T-helper 1 cell treated with Interleukin-12 subunit alpha and Interleukin-12 subunit beta and Interleukin-4 antibody, amounts not matched to agents 30 ng/mL and 1 ng/mL, for 36 hours (primary cell): ENCODE results near the gene CLIP2. TPM values are rescaled to one million over a fixed set of nuclear protein-coding genes. Genes with fewer than 3 reads are reported as not detected.
"Not testable (repeated sequence)": the region's sequence is repeated elsewhere in the genome, so short reads cannot be mapped to it uniquely, and the experiment has no call there.

ENCODE experiments used
- intact Hi-C: fragments of 100-400 bp; cut with micrococcal nuclease; formaldehyde crosslinking; loops from one replicate; pipeline ENCODE4 v1.15.1; 2024
- total RNA-seq: library from RNA; stranded (reverse); gene quantifications from 2 replicates; pipeline ENCODE4 v1.2.3, GENCODE V29; 2022

CLIP2 gene
- total RNA-seq, 1 donor from 2014 or later = 1.6 TPM

DNA sequence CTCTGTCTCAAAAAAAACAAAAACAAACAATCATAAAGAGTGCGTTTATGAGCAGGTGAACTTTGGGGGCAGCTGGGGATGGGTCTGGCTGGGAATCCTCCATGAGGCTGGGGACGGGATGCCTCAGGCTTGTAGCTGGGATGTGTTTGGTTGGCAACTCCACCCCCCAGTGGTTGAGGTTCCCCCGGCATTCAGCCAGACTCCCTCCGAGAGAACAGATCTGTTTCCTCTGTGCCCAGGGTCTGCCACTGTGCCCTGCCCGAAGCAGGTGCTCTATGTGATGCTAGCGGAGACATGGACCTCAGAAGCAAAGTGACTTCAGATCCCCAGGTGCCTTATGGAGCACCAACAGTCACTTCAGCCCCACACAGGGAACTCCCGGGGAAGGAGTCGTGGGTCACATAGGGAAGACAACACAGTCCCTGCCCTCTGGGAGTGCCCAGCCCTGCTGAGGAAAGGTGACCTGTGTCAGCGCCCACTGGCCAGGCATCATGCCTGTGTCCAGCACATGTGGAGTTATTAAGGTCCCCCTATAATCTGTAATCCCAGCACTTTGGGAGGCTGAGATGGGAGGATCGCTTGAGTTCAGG is 135.2 kb downstream of the CLIP2 start:
- intact Hi-C loops = no loop called here

DNA sequence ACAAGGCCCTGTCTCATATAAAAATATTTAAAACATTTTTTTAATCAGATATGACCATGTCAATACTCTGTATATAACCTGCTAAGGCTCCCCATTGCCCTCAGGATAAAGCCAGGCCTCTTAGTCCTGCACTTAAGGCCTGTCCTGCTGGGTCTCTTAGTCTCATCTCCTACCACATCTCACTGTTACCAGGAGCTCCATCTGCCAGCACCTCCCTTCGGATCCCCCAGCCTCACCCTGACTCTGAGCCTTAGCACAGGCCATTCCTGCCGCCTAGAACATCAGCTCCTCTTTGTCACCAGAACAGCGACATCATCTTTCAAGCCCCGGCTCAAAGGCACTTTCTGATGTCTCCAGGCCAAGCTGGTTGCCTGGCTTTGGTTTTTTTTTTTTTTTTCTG is 138.8 kb downstream of the CLIP2 start:
- intact Hi-C loops = no loop called here

DNA sequence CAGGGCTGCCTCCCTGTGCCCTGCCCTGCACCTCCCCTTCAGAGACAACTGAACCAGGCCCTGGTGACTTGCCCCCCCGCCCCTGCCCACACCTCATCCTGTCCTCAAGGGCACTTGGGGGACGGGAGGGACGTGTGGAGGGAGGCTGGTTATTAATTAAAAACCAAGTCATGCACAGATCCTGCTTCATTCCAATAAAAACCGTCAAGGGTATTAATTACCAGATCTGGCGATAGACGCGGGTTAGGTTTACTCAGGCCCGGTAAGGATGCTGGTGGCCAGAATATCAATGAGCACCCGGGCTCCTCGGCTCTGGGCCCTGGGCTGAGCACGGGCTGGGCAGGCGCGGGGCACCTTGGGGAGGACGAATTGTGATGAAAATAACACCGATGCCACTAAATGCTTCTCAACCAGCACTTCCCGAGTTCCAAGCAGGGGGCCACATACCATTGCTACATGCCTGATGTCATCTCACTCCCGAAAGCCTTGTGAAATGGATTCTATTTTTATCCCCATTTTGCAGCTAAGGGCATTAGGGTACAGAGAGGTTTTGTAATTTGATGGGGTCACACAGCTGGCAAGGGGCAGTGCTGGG is 140.0 kb downstream of the CLIP2 start:
- intact Hi-C loops = no loop called here

DNA sequence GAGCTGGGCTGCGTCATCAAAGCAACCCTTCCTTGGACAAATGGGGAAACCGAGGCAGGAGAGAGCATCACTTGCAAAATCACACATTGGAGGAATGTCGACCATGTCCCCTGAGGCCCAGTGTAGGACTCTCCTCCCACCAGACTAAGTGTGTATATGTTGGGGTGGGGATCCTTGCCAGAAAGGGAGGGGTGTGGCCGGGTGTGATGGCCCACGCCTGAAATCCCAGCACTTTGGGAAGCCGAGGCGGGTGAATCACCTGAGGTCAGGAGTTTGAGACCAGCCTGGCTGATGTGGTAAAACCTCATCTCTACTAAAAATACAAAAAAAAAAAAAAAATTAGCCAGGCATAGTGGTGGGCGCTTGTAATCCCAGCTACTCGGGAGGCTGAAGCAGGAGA is 141.2 kb downstream of the CLIP2 start:
- intact Hi-C loops = not testable (repeated sequence)

DNA sequence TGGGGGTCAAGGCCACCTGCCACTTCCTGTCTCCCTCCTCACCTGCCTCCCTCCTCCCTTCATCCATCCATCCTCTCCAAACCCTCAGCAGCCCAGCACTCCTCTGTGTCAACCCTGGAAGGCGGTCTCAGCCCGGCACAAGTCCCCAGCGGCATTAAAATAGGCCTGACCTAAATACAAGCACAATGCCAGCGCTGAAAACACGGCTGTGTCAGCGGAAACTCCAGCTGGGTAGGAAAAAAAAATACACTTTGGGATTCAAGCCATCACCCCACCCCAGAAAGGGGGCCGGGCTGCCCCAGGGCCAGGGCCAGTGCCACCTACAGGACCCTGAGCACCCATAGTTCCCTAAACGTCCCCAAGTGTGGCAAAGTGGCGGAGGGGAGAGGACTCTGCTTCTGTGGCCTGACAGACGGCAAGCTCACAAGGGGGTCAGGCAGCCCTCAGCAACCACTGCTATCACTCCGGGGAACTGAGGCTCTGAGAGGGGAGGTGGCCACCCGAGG is 141.8 kb downstream of the CLIP2 start:
- intact Hi-C loops = no loop called here

DNA sequence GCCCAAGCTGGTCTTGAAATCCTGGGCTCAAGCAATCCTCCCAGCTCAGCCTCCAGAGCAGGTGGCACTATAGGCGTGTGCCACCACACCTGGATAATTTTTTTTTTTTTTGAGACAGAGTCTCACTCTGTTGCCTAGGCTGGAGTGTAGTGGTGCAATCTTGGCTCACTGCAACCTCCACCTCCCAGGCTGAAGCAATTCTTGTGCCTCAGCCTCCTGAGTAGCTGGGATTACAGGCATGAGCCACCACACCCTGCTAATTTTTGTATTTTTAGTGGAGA is 148.0 kb downstream of the CLIP2 start:
- intact Hi-C loops = not testable (repeated sequence)

DNA sequence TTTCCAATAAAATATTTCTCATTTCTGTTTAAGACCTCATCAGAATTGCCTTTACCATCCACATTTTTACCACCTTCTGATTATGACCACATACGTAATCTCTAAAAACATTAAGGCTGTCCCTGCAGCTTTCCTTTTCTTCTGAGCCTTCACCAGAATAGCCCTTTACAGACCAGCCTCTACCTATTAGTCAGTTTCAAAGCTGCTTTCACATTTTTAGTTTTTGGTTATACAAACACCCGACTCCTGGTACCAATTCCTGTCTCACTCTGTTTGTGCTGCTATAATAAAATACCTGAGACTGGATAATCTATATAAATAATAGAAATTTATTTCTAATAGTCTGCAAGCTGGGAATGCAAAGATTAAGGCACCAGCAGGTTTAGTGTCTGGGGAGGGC is 149.1 kb downstream of the CLIP2 start:
- intact Hi-C loops = no loop called here

DNA sequence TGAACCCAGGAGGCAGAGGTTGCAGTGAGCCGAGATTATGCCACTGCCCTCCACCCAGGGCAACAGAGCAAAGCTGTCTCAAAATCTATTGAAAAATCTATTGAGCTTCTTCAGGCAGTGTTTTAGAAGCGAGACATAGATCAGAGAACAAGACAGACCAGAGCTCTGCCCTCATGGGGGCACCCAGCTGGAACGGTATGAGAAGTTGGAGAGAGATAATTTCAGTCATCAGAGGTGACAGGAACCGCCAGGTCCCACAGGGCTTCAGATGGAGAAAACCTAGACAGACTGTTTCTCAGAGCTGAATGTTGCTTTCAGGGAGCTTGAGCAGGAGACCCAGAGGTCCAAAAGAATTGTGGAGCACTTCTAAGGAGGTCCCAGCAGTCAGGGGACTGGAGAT is 150.3 kb downstream of the CLIP2 start:
- intact Hi-C loops = no loop called here

DNA sequence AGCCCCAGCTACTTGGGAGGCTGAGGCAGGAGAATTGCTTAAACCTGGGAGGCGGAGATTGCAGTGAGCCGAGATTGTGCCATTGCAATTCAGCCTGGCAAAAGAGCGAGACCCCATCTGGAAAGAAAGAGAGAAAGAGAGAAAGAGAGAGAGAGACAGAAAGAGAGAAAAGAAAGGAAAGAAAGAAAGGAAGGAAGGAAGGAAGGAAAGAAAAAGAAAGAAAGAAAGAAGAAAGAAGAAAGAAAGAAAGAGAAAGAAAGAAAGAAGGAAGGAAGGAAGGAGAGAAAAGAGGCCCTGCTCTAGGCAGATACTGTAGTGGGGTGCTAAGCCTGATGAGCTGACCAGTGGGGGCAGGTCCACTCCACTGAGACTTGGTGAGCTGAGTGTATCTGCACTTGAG is 150.9 kb downstream of the CLIP2 start:
- intact Hi-C loops = not testable (repeated sequence)

DNA sequence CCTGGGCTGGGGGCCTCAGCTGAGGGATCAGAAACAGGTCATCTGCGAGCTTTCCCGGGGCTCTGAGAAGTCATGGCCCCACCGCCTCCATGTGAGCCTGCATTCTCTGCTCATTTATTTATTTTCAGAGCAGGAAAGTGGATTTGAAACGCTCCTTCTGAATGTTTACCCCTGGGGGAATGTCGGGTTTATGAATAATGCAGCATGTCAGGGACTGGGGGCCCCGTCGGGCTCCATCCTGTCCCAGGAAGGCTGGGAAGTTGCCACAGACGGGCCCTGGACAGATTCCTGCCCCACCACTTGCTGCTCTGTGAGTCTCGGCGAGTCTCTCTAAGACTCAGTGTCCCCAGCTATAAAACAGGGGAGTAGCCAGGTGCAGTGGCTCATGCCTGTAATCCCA is 152.6 kb downstream of the CLIP2 start:
- intact Hi-C loops = no loop called here

DNA sequence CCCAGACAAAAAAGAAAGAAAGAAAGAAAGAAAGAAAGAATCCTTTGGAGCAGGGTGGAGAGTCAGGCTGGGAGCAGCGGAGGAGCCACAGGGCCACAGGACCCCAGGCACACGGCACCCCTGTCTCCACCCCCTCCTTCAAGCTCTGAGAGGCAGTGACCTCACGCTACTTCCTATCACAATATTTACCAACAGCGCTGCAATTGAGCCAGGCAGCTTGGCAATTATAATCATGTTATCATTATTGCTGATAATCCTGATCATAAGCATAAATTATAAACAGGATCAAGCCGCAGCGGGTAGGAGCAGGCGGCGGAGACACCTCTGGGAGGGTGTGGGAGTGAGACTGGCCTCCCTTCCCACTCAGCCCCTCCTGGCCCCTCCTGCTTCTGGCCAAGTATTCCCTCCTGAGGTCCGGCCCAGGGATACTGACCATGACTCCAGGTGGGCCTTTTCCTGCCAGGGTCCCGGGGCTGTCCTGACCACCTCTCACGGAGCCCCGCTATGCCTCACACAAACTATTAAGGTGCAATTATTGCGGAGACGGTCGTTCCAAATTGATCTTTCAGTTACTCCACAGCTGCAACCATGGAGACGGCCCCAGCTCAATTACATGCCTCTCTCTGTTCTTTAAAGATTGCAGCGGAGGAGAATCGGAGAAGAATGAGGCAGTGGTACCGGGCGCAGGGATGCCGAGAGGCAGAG is 154.5 kb downstream of the CLIP2 start:
- intact Hi-C loops = no loop called here

DNA sequence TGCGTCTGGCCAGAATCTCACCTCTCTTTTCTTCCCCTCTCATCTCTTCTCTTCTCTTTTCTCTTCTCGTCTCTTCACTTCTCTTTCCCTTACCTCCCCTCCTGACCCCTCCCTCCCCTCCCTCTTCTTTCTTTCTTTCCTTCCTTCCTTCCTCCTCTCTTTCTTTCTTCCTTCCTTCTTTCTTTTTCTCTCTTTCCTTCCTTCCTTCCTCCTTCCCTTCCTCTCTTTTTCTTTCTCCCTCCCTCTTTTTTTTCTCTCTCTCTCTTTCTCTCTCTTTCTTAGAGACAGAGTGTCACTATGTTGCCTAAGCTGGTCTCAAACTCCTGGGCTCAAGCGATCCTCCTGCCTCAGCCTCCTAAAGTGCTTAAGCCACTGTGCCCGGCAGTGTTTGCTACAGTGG is 159.9 kb downstream of the CLIP2 start:
- intact Hi-C loops = loop anchor here (5.0 kb wide), 1 partner anchor 98 kb away; no protein-coding TSS in a partner anchor

DNA sequence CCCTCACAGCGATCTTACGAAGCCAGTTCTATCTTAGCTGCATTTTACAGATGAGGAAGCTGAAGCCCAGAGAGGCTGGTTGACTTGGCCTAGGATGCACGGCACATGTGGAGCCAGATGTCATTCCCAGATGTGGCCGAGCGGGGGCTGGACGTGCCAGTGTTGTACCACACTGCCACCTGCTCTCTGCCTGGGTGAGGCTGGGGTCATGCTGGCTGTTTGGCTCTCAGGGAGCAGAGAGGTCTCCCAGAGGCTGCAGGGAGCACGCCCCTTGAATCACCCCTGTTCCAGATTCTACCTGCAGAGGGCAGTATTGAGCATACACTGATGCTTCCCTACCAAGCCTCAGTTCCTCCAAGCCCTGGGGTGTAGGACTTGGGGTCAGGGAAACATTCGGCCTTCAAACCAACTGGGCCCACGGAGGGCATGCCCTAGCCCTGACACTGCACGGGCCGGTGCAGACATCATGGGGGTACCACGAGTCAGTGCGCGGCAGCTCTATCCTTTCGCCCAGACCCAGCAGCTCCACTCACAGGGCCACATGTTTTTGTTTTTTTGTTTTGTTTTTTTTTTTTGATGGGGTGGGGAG is 160.7 kb downstream of the CLIP2 start:
- intact Hi-C loops = loop anchor here (1.0 to 10.0 kb wide), 3 partner anchors 97 to 415 kb away; no protein-coding TSS in a partner anchor

DNA sequence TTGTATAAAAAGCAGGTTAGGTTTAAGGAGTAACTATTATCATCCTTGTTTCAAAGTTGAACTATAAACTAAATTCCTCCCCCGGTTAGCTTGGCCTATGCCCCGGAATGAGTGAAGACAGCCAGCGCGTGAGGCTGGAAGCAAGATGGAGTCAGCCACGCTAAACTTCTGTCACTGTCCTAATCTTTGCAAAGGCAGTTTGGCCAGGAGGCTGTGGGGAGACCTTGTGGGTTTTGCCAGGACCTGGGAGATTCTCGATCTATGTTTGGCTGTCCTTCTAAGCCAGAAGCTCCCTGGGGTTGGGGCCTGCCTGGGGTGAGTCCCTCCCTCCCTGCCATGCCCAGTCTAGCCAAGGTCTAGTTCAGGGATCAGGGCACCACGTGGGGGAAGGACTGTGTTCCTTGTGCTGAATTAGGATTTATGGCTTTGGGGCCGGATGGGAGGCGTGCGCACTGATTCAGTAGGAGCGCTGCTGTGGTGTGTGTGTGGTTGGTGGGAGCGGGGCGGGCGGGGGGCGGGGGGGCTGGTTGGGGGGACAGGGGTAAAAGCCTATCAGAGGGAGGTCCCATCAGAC is 163.6 kb downstream of the CLIP2 start:
- intact Hi-C loops = loop anchor here (1.0 to 10.0 kb wide), 4 partner anchors 196 to 412 kb away; partner anchors contain the start of genes GTF2I and RFC2

DNA sequence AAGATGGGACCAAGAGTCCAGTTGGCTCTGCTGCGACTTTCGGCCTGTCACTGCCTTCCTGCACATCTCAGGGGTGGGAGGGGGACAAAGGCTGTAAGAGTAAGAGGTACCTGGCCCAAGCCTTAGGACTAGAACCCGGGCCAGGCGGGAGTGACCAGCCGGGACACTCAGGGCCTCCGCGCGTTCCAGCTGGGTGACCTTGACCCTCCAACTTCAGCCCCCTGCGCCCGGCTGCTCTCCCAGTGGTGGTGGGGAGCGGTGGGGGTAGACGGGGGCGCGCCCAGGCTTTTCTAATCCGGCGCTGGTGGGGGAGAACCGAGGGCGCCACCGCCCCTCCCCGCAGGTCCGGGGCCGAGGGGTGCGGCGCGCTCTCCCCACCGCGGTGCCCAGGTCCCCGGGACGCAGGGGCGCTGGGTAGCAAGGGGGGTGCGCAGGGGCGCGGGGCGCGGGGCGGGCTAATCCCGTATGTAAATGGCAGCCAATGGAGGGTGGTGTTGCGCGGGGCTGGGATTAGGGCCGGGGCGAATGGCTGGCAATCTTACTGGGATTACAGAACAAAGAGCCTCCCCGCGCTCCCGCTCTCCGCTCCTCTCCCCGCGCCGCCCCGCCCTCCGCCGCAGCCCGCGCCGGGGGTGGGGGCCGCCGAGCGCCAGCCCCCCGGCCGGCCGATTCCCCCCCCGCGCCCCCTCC is 164.3 kb downstream of the CLIP2 start, which contains the start of gene GTF2IRD1:
Gene GTF2IRD1 (plus strand): TSS at position 585 of the 690 bp plus-strand sequence. CDS start 54,175 bp downstream, outside the sequence.
- intact Hi-C loops = loop anchor here (2.0 to 10.0 kb wide), 3 partner anchors 195 to 411 kb away; partner anchors contain the start of gene GTF2I

DNA sequence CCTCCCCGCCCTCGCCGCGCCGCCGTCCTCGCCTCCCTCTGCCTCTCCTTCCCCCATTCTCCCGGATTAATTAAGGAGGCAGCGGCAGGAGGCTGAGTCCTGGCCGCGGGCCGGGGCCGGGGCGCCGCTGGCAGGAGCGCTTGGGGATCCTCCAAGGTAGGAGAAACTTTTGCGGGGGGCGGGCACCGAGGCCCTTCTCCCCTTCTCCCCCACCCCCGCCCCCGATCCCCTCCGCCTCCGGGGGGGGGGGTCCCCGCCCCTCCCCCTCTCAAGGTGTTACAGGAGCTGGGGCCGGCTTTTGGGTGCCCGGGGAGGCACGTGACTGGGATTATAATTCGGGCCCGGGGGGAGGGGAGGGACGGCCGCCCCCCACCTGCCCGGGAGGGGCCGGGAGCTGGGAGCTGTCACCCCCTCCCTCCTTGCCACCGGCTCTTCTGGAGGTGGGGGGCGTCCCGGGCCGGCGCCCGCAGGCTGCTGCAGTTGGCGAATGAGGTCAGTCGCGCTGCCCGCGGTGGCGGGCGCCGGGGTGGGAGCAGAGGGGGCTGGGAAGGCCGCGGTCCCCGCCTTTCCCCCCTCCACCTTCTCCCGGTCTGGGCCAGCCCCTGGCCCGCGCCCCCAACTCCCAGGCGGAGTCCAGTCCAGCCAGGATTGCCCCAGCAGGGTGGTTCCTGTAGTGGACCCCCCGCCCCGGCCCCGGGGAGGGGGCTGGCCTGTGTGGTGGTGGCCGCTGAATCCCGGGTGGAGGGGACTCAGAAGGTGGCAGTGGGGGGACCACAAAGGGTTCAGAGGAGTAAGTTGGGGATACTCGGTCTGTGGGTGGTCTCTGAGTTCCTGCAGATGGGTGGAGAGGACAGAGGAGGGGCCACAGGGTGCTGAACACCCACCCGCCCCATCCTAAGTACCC is 165.1 kb downstream of the CLIP2 start:
- intact Hi-C loops = loop anchor here (10.0 kb wide), 1 partner anchor 411 kb away; no protein-coding TSS in a partner anchor

DNA sequence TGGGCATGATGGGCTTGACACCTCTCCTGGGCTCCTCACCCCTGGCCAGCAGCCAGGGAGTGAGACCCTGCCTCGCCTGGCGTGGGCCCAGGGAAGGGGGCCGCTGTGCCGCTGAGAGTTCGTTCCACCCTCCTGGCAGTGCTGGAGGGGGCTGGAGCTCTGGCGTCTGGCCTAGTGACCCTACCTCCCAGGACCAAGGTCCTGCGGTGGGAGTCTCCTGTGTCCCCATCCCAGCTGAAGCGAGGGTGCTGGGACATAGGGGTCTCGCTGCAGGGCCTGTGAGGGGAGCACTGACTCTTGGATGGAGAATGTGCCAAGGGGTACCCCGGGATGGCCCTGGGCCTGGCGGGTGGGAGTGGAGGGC is 165.7 kb downstream of the CLIP2 start:
- intact Hi-C loops = loop anchor here (10.0 kb wide), 1 partner anchor 410 kb away; no protein-coding TSS in a partner anchor

DNA sequence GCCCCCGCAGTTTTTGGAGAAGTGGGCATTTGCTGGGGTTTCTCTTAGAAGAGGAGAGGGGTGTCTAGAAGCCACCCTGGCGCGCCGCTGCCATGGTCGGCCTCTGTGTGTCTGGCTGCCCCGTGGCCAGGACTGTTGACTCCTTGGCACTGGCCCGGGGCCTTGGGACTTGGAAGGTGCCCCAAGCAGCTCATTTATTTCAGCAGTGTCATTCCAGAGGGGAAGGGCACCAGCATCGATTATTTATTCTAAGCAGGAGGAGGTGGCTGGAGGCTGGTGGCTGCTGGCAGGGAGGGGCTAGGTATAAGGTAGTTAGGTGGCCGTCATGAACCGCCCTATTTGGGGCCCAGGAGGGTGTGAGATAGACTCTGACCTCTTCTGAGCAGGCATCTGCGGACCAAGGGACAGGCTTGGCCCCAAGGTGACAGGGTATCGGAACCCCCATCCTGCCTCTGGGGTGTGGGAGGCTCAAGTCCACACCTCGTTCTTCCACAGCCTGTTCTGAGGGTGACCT is 166.1 kb downstream of the CLIP2 start:
- intact Hi-C loops = loop anchor here (10.0 kb wide), 1 partner anchor 409 kb away; no protein-coding TSS in a partner anchor
